ENCODE data around the gene ZFYVE28. TPM values are rescaled to one million over a fixed set of nuclear protein-coding genes. Genes with fewer than 3 reads are reported as not detected.

Gene ZFYVE28
- total RNA-seq, 1 experiment from 2014 or later: 7.1 TPM

GRCh38 chr4:2265113-2266110 lies 153.0 kb downstream of the ZFYVE28 start:
- no peak for DNase-seq (ENCODE audit: extremely low read depth, low read depth)

DNA sequence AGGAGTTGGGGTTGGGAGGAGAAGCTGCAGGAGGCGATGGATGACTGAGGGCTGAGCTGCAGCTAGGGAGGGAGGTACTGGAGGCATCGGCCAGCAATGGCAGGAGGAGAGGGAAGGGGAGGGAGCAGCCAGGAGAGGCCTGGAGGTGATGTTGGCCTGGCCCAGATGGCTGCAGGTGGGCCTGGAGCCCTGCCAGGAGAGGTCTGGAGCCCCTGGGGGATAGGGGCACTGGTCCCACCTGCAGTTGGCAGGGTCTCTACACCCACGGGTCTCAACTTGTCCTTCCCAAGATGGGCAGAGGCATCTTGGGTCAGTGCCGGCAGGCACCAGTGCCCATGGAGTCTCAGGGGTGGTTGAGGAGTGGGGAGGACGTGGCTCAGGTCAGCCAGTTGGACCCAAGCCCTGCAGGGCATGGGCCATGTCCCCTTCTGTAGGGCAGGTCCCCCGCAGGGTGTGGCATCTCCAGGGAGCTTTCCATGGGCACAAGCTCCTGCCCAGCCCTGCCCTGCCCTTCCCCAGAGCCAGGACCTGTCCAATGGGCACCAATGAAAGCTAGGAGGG lies 153.9 kb downstream of the ZFYVE28 start:
- DNase-seq (ENCODE audit: extremely low read depth, low read depth): no peak

DNA sequence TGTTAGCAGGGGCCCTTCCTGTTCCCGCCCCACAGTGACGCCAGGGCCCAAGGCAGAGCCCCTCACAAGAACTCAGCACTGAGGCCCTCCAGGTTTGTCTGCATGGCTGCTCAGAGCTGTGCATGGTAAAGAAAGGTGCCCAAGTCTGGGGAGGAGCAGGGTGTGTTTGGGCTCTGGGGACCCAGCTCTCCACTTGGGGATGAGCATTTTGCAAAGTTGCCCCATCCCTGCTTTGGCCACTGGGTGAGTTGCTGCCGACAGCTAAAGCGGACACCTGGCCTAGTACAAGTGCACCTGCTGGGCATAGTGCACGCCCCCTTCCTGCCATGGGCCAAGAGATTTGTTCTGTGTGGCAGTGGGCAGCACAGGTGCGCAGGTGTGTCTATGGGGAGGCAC lies 154.5 kb downstream of the ZFYVE28 start:
- DNase-seq (ENCODE audit: extremely low read depth, low read depth): no peak

- DNase-seq (ENCODE audit: extremely low read depth, low read depth): no peak
Measured at GRCh38 chr4:2262944-2263250, 155.5 kb downstream of the ZFYVE28 start.

DNA sequence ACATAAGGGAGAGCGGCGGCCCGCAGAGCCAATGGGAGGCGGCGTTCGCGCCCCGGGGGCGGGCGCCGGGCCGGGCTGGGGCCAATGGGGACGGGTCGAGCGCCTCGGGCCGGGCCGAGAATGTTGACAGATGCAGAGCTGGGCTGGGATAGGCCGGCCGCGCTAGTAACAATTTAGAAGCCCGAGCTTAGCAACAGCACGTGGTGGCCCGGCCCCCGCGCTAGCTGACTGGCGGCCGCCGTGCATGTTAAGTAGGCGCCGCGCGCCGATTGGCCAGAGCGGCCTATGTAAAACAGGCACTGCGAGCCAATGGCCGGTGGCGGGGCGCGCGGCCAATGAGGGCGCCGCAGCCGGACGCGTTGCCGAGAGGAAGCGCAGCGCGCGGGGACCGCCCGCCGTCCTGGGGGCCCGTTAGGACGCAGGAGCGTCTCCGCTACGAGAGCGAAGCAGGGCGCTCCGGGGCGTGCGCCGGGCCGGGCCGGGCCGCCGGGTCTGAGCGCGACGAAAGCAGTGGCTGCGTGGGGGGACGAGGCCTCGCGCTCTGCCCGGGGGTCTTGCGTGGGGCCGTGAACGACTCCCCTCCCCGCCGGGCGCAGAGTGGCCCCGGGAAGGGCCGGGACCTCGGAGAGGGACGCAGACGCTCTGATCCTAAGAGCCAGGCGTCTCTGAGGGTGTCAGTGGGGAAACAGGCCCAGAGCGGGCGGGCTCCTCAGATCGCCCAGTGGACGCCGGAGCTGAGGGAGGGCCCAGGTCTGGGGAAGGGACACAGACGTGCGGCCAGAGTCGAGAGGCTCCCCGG lies 156.1 kb downstream of the ZFYVE28 start:
- DNase-seq (ENCODE audit: extremely low read depth, low read depth): peak; percentile 97

- DNase-seq (ENCODE audit: extremely low read depth, low read depth): no peak
Measured at GRCh38 chr4:2261853-2262144, 156.6 kb downstream of the ZFYVE28 start, which contains the start of gene MXD4. TSS of gene MXD4 (minus strand) at chr4:2262109. CDS start at chr4:2261980, 129 bp downstream.

DNA sequence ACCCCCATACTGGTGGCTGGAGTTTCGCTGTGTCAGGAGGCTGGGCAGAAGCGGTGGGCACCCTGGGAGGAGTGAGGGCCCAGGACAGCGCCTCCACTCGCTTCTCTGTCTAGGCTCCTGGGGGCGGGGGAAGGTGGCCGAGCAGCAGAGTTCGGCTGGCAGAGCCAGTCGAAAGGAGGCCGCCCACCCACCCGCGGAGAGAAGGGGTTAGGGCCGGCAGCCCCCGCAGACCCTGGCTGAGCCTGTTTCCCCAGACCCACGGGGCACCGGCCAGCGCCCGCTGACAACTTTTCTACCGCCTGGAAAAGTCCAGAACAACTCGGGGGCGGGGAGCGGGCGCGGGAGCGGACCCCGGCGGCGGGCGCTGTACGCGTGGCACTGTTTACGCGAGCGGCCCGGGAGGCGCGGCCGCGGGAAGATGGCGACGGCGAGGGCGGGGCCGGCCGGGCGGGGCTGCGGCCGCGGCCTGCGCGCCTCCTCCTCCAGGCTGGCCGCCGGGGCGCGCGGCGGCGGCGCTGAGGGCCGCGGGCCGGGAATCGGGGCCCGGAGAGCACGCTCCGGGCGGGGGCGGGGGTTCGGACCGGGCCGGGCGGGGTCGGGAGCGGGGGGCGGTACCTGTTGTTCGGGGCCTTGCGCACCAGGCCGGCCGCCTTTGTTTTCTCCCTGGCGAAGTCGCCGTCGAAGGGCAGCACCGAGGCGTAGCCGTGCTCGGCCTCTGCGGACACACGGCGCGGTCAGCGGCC lies 157.2 kb downstream of the ZFYVE28 start:
- DNase-seq (ENCODE audit: extremely low read depth, low read depth): peak; percentile 22

GRCh38 chr4:2260344-2261109 lies 157.9 kb downstream of the ZFYVE28 start:
- no peak for DNase-seq (ENCODE audit: extremely low read depth, low read depth)

DNA sequence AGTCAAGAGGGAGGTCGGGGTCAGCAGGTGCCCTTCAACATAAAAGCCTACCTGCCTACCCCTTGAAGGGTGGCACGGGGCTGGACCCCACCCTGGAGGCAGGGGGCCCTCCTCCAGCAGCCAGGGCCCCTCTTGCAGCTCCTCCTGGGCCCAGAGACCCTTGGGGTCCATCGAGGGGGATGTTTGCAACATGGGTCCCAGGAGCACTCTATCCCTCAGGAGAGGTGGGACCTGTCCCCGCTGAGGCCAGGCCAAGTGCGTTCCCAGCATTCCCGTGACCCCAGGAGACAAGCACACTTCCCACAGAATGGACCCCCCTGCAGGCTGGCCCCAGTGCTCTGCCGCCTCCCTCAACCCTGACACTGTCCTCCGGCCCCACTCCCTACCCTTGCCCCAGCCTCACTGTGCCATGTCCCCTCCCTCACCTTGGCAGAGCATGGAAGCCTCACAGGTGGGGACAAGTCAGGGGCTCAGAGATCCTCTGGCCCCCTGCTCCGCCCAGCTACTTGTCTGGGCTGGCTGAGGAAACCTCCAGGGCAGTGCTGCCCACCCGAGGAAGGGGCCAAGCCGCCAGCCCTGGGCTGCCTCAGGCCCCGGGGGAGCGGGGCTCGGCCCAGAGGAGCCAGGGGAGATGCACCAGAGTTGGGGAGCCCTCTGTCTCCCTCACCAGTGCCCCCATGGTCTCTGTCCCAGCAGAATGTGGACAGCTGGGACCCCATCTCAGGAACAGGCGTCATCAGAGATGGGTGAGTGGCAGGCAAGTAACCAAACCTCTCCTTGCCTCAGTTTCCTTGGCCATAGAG lies 158.7 kb downstream of the ZFYVE28 start:
- no peak for DNase-seq (ENCODE audit: extremely low read depth, low read depth)

DNA sequence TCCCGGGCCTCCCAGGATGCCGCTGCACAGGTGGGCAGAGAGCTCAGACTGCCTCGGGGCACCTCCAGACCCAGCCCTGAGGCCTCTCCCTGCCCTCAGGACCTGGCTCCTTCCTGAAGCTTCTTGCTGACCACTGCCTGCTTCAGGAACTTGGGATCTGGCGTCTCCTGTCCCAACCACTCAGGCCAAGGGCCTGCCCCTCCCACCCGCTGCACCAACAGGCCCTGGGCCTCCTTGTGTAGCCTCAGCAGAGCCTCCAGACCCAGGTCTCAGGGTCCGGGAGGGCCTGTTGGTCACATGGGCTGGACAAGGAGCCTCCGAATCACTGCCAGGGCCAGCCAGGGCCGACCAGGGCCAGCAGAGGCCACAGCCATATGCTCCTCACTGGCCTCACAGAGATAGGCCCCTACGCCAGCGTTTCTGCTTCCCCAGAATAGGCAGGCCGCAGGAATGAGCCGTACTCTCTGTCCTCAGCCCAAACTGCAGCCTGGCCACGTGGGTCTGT lies 159.4 kb downstream of the ZFYVE28 start:
- DNase-seq (ENCODE audit: extremely low read depth, low read depth): no peak

DNA sequence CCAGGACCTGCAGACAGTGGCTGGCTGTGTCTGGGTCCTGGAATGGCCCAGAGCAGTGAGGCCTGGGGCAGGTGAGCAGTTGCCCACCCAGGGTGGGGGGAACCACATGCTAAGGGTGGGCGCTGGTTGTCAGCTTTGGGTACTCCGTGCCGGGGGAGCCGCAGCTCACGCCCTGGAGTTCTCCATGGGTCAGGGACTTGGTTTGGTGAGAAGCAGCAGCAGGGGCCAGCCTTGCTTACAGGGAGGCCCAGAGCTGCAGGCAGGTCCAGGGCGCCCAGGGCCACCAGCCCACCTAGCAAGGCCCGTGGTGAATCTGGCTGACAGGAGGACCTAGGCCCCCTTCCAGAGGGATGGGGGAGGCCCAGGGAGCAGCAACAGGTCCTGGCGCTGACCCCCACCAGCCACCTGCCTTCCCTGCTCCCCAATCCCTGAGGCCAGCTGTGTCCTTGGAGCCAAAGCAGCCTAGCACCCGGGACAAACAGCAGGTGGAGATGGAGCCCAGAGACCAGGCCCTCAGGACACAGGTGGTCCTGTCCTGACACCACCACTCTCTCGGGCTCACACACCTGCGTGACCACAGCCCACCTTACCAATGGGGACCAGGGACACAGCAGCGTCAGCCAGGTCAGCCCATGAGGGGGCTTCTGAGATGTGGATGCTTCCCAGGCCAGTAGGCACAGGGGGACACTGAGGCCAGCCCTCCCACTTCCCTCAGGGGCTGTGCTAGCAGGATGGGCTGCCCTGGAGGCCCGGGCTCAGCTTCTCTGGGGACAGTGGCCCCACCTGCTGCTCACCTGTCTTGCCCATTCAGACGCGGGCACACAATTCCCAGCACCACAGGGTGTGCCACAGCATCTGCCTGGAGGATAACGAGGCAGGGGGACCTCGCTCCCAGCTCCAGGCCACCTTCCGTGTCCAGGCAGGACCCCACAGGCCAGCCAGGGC lies 160.1 kb downstream of the ZFYVE28 start:
- no peak for DNase-seq (ENCODE audit: extremely low read depth, low read depth)

DNA sequence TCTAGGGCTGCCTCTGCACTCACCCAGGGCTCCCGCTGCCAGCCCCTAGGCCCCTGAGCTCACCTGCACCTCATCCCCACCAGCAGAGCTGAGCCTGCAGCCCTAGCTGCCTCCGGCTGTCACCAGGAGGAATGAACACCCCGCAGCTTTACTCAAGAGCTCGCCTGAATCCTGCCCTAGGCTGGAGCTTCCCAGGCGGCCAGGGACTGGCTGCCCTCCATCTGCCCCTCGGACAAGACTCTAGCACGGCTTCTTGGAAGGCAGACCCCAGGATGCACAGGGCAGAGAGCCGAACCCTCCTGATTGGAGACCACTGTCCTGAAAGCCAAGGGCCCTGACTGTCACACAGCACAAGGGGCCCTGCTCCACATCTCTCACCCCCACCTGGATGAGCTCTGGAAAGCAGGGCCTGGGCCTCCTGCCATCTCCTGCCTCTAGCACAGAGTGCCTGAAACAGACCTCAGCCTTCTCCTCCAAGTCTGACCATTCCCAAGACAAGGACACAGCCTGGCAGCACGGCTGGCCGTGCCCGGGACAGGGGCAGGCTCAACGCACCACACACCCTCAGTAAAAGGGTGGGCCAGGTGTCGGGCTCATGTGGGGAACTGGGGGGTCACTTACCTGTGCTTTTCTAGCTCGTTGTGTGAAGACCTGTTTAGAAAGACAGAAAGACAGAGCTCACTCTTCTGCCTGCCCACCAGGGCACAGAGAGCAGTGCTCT lies 160.9 kb downstream of the ZFYVE28 start:
- DNase-seq (ENCODE audit: extremely low read depth, low read depth): no peak

GRCh38 chr4:2256781-2257191 lies 161.7 kb downstream of the ZFYVE28 start:
- no peak for DNase-seq (ENCODE audit: extremely low read depth, low read depth)

DNA sequence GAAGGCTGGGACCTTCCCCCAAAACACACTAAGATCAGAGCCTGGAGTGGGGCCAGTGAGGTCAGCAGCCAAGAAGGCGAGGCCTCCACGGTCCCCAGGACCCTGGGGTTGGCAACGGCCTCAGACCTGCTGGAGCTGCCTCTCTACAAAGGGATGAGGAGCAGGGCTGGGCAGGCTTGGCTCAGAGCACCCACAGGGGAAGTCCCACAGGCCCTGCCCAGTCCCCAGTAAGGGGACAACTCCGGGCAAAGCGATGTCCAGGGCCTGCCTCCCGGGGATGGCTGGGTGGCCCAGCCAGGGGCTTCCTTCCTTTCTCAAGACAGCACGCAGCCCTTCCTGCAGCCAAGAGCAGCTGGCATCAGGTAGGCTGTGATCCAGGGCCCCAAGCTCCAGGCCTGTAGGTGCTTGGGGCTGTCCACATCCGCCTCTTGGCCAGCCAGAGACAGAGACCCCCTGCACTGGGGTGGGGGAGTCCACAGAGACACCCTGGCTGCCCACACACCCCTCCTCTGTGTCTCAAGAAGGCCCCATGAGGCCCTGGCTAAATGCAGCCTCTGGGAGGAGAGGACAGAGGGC lies 162.2 kb downstream of the ZFYVE28 start:
- no peak for DNase-seq (ENCODE audit: extremely low read depth, low read depth)

DNA sequence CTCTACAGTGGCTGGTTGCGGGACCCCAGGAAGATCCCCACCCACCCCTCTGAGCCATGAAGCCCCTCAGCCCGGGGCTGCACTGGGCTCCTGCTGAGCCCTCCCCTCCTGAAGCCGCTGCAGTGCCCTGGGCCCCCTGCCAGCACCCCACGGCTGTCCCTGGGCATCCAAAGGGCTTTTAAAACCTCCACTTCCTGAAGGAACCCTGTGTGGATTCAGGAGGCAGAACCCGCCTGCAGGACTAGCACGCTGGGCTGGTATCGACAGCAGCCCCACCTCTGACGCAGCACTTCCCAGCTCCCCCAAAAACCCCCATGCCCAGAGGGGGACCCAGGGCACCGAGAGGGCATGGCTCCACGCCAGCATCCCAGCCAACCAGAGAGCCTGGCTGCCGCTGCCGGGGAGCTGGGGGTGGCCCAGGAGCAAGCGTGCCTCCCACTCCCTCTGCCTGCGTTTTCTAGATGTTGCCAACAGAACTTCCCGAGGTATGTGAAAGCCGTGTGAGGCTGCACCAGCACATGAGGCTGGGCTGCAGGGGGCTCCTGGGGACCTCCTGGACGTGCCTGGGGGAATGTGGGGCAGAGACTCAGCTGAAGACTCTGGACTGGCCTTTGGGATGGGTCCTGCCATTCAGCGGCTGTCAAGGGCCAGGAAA lies 162.8 kb downstream of the ZFYVE28 start:
- no peak for DNase-seq (ENCODE audit: extremely low read depth, low read depth)
